OCI-LY3 (cell line): ENCODE data around the gene SSRP1.

ENCODE experiments used
- CTCF ChIP-seq: fragments of 200-600, 300-600 bp; sonication (generic); IDR thresholded peaks from 2 replicates; pipeline ENCODE4 v1.5.1; 2014; ENCODE audit warnings: antibody characterized with exemption, low read length, low read depth
- EZH2phosphoT487 ChIP-seq: fragments of 200-600 bp; shearing (Covaris generic); IDR thresholded peaks from 2 replicates; pipeline ENCODE4 v1.6.1; 2018; ENCODE audit warnings: antibody characterized with exemption, mixed run types, low read depth

DNA sequence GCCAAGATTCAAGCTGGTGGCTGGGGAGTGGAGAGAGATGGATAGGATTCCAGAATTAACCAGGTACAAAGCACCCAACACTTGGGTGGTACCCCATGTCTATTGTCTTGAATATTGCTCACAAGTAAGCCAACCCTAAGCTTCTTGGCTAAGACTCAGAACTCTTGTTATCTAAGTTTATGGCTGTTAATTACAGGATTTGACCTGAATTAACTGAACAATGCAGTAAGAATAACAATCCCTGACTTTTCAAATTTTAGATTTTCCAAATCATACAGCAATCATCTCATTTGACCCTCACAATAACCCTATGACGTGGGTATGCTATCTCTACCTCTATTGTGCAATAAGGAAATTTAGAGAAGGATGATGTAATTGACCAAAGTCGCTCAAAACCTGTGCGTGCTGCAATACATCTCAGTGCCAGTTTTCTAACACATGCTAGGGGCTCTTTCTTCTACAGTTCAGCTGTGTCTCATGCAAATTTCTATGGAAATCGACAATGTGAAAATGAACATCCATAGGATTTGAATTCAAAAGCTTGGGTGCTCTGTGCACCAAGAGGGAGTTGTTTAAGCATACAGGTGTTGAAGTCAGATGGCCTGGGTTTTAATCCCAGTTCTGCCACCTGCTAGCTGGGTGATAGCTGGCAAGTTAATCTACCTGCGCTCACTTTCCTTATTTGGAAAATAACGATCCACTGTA is 58.6 kb downstream of the SSRP1 start:
- TF ChIP-seq CTCF (no peak), EZH2phosphoT487 (no peak)
